Measurements from ENCODE around the gene GLB1L.

Gene GLB1L

GRCh38 chr2:219274361-219274921 is 29.2 kb upstream of the GLB1L start:
- peak; percentile 25 for ATAC-seq
- TF ChIP-seq GLIS3 (CRISPR knock-in tag; IDR thresholded peaks at IDR 0.05) (no peak), ZC3H10 (CRISPR knock-in tag; IDR thresholded peaks at IDR 0.05) (no peak), POU6F1 (CRISPR knock-in tag; IDR thresholded peaks at IDR 0.05; ENCODE audit: borderline replicate concordance, low read depth) (no peak), TCF4 (CRISPR knock-in tag; IDR thresholded peaks at IDR 0.05; ENCODE audit: borderline replicate concordance) (no peak), TOX (CRISPR knock-in tag; IDR thresholded peaks at IDR 0.05; ENCODE audit: borderline replicate concordance) (no peak), SNAI2 (CRISPR knock-in tag; IDR thresholded peaks at IDR 0.05) (no peak), BACH2 (CRISPR knock-in tag; IDR thresholded peaks at IDR 0.05; ENCODE audit: borderline replicate concordance) (no peak), CSDC2 (CRISPR knock-in tag; IDR thresholded peaks at IDR 0.05) (no peak), PATZ1 (CRISPR knock-in tag; IDR thresholded peaks at IDR 0.05; ENCODE audit: borderline replicate concordance) (no peak), ZFP30 (CRISPR knock-in tag; IDR thresholded peaks at IDR 0.05) (no peak), ZFP3 (CRISPR knock-in tag; IDR thresholded peaks at IDR 0.05) (no peak), ZNF70 (CRISPR knock-in tag; IDR thresholded peaks at IDR 0.05) (no peak), CSRNP3 (CRISPR knock-in tag; IDR thresholded peaks at IDR 0.05) (no peak), ZNF8 (CRISPR knock-in tag; IDR thresholded peaks at IDR 0.05) (no peak), ARNTL (CRISPR knock-in tag; IDR thresholded peaks at IDR 0.05; ENCODE audit: borderline replicate concordance, low read depth) (no peak), CREB5 (CRISPR knock-in tag; IDR thresholded peaks at IDR 0.05; ENCODE audit: low read depth) (no peak), PPARA (CRISPR knock-in tag; IDR thresholded peaks at IDR 0.05; ENCODE audit: borderline replicate concordance) (no peak), TSHZ2 (CRISPR knock-in tag; IDR thresholded peaks at IDR 0.05) (no peak)

- no peak for ATAC-seq
- TF ChIP-seq ZC3H10 (CRISPR knock-in tag; IDR thresholded peaks at IDR 0.05) = no peak
- TF ChIP-seq ZNF70 (CRISPR knock-in tag; IDR thresholded peaks at IDR 0.05) = no peak
Observed at GRCh38 chr2:219273937-219274336, 28.7 kb upstream of the GLB1L start.

- ATAC-seq = no peak
- TF ChIP-seq TSHZ2 (CRISPR knock-in tag; IDR thresholded peaks at IDR 0.05) = no peak
- no peak for TF ChIP-seq ZNF8 (CRISPR knock-in tag; IDR thresholded peaks at IDR 0.05)
- no peak for TF ChIP-seq TCF4 (CRISPR knock-in tag; IDR thresholded peaks at IDR 0.05; ENCODE audit: borderline replicate concordance)
- no peak for TF ChIP-seq ESRRG (CRISPR knock-in tag; IDR thresholded peaks at IDR 0.05)
- TF ChIP-seq BACH2 (CRISPR knock-in tag; IDR thresholded peaks at IDR 0.05; ENCODE audit: borderline replicate concordance) = no peak
- no peak for TF ChIP-seq PPARA (CRISPR knock-in tag; IDR thresholded peaks at IDR 0.05; ENCODE audit: borderline replicate concordance)
- TF ChIP-seq SNAI2 (CRISPR knock-in tag; IDR thresholded peaks at IDR 0.05) = no peak
- TF ChIP-seq CSRNP3 (CRISPR knock-in tag; IDR thresholded peaks at IDR 0.05) = no peak
- no peak for TF ChIP-seq PATZ1 (CRISPR knock-in tag; IDR thresholded peaks at IDR 0.05; ENCODE audit: borderline replicate concordance)
- no peak for TF ChIP-seq ZFP3 (CRISPR knock-in tag; IDR thresholded peaks at IDR 0.05)
- no peak for TF ChIP-seq TOX (CRISPR knock-in tag; IDR thresholded peaks at IDR 0.05; ENCODE audit: borderline replicate concordance)
- TF ChIP-seq OSR1 (CRISPR knock-in tag; IDR thresholded peaks at IDR 0.05) = no peak
- TF ChIP-seq ISL1 (CRISPR knock-in tag; IDR thresholded peaks at IDR 0.05) = no peak
- TF ChIP-seq ZC3H10 (CRISPR knock-in tag; IDR thresholded peaks at IDR 0.05) = no peak
Observed at GRCh38 chr2:219272995-219273394, 27.8 kb upstream of the GLB1L start.

All from SK-N-SH treated with all-trans-retinoic acid at 6 μM for 48 hours (cell line).